K562 (cell line): ENCODE measurements around the gene NAA38.

ENCODE experiments used
- CREM ChIP-seq: IDR thresholded peaks from 2 replicates; pipeline ENCODE4 v1.6.1; 2014; ENCODE audit warnings: antibody characterized with exemption, low read depth
- TBP ChIP-seq: optimal IDR thresholded peaks from 2 replicates; pipeline ENCODE3; 2011; ENCODE audit warnings: low read depth, low read length, improper control_type of control experiment
- ZNF175 ChIP-seq: fragments of 200-800 bp; sonication (Bioruptor generic); IDR thresholded peaks from 2 replicates; pipeline ENCODE4 v1.6.1; 2016; ENCODE audit warnings: low read depth, mild to moderate bottlenecking, missing genetic modification characterization, missing compliant biosample characterization

DNA sequence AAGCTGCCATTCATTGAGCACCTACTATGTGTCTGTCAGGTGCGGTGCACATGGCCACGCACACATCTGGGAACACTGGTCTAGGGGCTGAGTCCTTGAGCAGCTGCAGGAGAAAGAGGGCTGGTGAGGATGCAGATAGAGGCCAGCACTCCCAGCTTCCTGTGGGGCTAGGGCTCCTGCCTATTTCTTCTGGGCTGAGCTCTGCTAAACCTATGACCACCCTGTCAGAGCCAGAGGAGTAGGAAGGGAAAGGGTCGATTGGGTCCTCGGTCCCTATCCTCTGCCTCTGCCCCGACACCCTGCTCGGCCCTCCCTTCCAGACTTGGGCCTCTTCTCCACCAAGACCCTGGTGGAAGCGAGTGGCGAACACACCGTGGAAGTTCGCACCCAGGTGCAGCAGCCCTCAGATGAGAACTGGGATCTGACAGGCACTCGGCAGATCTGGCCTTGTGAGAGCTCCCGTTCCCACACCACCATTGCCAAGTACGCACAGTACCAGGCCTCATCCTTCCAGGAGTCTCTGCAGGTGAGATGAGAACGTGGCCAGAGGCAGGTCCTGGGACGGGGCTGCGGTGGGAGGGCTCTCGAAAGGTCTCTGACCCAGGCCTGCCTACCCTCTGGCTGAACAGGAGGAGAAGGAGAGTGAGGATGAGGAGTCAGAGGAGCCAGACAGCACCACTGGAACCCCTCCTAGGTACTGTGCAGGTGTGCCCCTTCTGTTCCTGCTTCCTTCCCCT is 6.5 kb downstream of the NAA38 start:
- TF ChIP-seq ZNF175 (CRISPR knock-in tag) = no peak
- TF ChIP-seq CREM = no peak
- TF ChIP-seq TBP = no peak
